LoVo (cell line): ENCODE data around the gene ZNF316.
"Not testable (repeated sequence)": the region's sequence is repeated elsewhere in the genome, so short reads cannot be mapped to it uniquely, and the experiment has no call there.

Source experiments
- DNase-seq: peaks from one replicate; pipeline ENCODE4 v3.0.0-alpha.2; 2016; ENCODE audit warnings: low spot score

Gene ZNF316

GRCh38 chr7:6647080-6647479 lies 10.0 kb downstream of the ZNF316 start:
- no peak for DNase-seq

- no peak for DNase-seq
Measured at GRCh38 chr7:6647541-6647940, 10.4 kb downstream of the ZNF316 start.

GRCh38 chr7:6648066-6648814 lies 11.1 kb downstream of the ZNF316 start:
- no peak for DNase-seq

- DNase-seq = no peak
Measured at GRCh38 chr7:6648815-6649104, 11.6 kb downstream of the ZNF316 start.

- no peak for DNase-seq
Measured at GRCh38 chr7:6649241-6649961, 12.3 kb downstream of the ZNF316 start.

- DNase-seq = no peak
Measured at GRCh38 chr7:6650086-6650485, 13.0 kb downstream of the ZNF316 start.

- no peak for DNase-seq
Measured at GRCh38 chr7:6650521-6651011, 13.4 kb downstream of the ZNF316 start.

- DNase-seq = no peak
Measured at GRCh38 chr7:6651851-6652445, 14.8 kb downstream of the ZNF316 start.

- DNase-seq = no peak
Measured at GRCh38 chr7:6652446-6653011, 15.4 kb downstream of the ZNF316 start.

GRCh38 chr7:6653071-6654003 lies 16.2 kb downstream of the ZNF316 start:
- DNase-seq = no peak

- DNase-seq = no peak
Measured at GRCh38 chr7:6654113-6654841, 17.2 kb downstream of the ZNF316 start.

GRCh38 chr7:6654842-6655610 lies 17.9 kb downstream of the ZNF316 start:
- no peak for DNase-seq

GRCh38 chr7:6655636-6656385 lies 18.7 kb downstream of the ZNF316 start:
- DNase-seq = no peak

- DNase-seq = no peak
Measured at GRCh38 chr7:6656413-6656812, 19.3 kb downstream of the ZNF316 start.

- no peak for DNase-seq
Measured at GRCh38 chr7:6658618-6659345, 21.7 kb downstream of the ZNF316 start.

- DNase-seq = not testable (repeated sequence)
Measured at GRCh38 chr7:6670851-6671250, 33.7 kb downstream of the ZNF316 start.

GRCh38 chr7:6675807-6676405 lies 38.8 kb downstream of the ZNF316 start:
- no peak for DNase-seq

GRCh38 chr7:6680146-6680545 lies 43.0 kb downstream of the ZNF316 start:
- no peak for DNase-seq
